Stimulated activated CD4-positive, alpha-beta T cell treated with anti-CD3 and anti-CD28 coated beads, Interleukin-1b, Interleukin-23, amount 100 ng/mL, for 24 hours (primary cell): ENCODE results near the gene EID2.

Experiments
- DNase-seq, 4 experiments: peaks; one replicate each; pipeline ENCODE4 v3.0.0-alpha.2; 2020; ENCODE audit warnings: low read depth in 4 of 4, low spot score in 1 of 4

The EID2 gene, protein sequence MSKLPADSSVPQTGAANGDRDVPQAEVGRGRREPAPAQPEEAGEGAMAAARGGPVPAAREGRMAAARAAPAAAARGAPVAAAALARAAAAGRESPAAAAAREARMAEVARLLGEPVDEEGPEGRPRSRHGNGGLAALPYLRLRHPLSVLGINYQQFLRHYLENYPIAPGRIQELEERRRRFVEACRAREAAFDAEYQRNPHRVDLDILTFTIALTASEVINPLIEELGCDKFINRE

DNA sequence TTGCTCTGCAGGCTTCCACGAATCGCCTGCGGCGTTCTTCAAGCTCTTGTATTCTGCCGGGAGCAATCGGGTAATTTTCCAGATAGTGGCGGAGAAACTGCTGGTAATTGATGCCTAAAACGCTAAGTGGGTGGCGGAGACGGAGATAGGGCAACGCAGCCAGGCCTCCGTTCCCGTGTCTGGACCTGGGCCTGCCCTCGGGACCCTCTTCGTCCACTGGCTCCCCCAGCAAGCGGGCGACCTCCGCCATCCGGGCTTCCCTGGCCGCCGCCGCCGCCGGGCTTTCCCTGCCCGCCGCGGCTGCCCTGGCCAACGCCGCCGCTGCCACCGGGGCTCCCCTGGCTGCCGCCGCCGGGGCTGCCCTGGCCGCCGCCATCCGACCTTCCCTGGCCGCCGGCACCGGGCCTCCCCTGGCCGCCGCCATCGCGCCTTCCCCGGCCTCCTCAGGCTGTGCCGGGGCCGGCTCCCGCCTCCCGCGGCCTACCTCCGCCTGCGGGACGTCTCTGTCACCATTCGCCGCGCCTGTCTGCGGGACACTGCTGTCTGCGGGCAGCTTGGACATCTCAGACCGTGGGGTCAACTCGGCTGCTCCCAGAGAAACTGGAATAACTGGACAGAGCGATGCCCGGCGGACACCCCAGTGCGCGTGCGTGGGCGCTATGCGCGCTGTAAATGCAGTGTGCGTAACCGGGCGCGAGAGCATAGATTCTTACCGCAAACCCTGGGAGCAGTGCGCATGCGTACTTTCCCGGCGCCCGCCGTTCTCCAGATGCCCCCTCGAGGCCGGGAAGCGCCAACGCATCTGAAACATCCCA is at the start of gene EID2:
Gene EID2 (minus strand): TSS at position 644 of the 815 bp plus-strand sequence. CDS start 82 bp downstream, at position 562.
- DNase-seq: peak; percentile 91 to 96 (median 95)

DNA sequence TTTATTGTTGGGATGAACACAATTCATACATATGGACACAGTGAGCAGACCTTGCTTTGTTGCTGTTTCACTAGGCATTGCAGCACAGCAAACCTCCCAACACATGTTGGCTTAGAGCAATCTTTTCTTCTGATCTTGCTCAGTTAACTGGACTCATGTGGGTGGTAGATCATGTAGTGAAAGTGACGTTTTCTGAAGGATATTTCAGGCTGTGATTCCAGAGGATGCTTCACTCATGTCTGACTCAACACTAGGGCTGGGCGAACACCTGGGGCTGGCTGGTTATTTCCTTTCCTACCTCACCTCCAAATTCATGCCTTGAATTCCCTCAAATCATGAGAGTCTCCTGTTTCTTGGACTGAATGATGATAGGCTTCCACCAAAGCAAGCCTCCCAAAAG is 48.1 kb upstream of the EID2 start:
- DNase-seq: no peak

DNA sequence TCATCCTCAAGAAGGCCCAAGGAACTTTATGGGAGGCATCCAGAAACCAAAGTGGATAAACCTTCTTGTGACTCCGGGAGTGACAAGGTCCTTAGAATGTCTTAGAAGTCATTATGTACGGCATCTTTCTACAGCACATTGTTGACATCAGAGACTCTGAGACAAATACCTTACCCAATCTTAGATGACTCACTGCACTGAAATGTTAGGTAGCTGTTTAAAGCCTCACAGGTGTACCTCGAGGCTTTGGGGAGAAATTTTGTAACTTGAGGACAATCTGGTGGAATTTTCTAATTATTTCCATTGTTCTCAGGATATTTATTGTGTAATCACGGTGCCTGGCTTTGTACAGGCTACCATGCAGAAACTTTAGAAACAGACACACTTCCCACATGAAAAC is 47.5 kb upstream of the EID2 start:
- no peak for DNase-seq

DNA sequence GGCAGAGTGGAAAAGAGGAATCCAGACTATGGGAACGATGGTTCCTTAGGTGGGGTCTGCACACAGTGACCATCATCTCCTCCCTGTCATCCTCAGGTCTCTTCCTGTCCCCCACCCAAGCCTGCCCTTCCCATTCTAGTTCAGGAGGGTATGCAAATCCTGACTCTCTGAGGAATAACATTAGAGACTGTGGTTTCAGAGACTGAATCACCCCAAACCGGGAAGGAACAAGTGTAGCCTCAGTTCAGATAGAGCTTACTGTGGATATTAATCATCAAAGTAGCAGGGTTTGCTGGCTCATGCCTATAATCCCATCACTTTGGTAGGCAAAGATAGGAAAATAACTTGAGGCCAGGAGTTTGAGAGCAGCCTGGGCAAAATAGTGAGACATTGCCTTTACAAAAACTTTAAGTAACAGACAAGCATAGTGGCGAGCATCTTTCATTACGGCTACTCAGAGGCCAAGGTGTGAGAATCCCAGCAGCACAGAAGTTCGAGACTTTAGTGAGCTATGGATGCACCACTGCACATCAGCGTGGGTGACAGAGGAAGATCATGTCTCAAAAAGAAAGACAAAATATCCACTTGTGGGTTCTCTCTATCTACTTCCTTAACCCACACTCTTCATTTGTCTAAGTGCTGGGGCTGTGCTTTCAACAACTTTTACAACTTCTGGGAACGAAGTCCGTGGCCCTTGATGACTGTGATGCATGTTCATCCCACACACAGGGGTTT is 43.1 kb upstream of the EID2 start:
- DNase-seq: peak in 1 of 4 experiments; percentile 7

DNA sequence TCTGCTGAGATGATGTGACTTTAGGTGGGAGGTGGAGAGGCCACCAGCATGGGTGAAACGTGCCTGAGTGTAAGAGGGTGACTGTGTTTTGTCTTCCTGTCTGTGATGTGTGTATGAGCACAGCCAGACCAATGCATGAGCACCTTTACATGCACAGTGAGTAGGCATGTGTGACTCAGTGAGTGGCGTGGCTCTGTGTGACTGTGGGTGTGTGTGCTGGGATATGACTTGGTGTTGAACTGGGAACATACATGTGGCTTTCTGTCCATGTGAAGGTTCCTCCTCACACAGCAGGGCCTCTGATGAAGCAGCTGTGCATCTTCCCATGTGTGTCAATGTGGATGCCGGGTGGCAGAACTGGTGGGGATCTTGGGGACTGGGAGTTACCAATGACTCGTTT is 42.5 kb upstream of the EID2 start:
- peak in 1 of 4 experiments; percentile 25 for DNase-seq

DNA sequence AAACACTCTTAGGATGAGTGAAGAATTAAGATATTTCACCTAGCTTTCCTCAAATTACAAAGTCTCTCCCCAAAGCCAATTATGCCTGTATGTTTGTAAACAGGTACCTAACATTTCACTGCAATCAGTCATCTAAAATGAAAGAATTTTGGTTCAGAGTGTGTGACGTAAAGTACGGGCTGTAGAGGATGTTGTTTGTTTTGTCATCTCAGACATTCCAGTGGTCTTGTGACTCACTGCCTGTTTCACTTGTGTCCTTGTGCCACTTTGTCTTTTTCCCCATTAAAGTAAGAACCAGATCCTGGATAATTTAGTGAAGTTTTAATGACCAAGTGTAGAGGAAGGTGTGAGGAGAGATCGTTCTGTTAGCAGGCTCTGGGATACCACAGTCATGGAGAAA is 28.6 kb upstream of the EID2 start:
- no peak for DNase-seq

DNA sequence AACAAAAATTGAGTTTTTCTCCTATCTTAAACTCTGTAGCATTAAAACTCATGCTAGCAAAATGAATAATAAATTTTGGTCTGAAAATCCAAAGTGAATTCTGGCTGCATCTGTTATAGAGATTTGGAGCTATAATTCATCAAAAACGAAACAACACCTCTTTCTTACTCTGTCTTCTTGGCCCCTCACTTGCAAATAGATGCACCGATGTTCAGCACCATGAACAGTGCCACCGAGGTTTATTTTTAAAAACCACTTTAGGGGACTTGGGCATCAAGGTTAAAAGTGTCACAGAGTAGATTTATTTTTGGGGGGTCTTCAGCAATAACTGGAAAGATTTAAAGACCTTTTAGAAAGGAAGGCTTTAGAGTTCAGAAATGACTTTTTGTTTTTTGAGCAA is 26.1 kb upstream of the EID2 start:
- no peak for DNase-seq

DNA sequence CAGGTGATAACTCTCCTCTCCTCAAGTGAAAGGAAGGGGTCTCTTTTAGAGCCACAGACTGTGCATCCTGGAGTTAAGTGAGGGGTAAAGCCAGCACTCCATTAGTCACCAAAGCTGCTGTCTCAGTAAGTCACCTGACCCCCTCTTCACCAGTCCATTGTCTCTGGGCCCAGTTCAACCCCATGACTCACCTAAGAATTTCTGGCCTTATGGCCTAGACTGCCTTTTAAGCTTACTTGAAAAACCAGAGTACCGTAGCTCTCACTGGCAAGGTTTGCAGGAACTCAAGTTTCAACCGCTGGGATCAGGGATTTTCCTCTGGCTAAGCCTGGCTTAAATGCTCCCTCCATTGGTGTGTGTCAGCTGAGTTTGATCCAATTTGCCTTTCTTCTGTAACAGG is 23.4 kb upstream of the EID2 start:
- DNase-seq: no peak

DNA sequence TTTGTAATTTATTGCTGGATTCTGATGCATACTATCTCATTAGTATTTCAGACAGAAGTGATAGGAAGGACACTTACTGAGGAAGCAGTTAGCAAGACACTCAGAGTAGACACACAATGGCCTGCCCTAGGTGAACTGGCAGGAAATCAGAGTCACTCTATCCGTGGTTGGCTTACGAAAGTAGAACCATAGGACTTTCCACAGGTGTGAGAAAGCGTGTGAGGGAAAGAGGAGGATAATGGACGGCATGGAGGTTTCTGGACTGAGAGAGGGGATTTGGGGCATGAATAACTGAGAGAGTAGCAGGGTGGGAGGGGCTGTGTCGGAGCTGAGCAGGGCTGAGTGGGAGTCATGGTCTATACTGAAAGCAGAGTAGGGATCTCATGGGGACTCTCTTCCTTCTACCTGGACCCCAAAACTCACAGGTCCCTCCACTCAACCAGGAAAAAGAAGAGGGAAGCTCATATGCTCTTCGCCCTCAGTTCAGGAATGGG is 18.7 kb upstream of the EID2 start:
- no peak for DNase-seq

DNA sequence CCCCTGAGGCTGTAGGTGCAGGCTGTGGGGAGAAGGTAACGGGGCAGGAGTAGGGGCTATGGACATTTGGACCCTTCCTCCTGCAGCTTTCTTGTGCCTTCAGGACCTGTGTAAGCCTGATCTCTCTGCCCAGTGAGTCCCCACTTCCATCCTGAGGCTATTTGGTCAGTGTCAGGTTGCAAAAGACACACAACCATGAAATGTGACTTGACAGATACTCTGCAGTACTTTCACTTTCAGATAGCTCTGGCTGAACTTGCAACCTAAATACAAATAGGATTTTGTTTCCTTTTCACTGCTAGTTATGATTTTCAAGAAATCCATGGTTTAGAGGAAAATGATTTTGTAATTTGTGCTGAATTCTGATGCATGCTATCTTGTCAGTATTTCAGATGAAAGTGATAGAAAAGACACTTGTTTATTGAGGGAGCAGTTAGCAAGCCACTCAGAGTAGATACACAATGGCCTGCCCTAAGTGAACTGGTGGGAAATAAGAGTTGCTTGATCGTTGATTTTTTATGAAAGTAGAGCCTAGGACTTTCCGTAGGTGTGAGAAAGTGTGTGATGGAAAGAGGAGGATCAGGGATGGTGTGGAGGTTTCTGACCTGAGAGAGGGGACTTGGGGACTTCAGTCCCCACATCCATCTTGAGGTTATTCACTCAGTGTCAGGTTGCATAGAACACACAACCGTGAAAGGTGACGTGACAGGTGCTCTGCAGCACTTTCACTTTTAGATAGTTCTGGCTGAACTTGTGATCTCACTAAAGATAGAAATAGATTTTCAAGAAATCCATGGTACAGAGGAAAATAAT is 18.1 kb upstream of the EID2 start:
- no peak for DNase-seq

DNA sequence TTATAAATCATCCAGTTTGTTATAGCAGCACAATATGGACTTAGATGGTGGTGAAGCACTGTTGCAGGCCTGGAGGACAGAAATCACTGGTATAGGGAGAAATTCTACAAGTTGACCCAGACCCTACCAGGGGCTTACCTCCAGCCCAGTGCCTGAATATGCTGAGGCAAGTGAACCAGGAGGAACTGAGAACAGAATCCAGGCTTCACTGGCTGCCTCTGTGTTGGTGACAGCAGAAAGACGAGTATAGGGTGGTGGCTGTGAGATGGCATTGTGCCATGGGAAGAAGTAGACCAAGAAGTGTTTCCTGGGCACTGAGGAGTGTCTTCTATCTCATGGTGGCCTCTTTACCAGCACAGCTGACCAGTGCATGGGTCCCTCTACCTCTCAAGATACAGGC is 15.9 kb upstream of the EID2 start:
- DNase-seq: no peak

DNA sequence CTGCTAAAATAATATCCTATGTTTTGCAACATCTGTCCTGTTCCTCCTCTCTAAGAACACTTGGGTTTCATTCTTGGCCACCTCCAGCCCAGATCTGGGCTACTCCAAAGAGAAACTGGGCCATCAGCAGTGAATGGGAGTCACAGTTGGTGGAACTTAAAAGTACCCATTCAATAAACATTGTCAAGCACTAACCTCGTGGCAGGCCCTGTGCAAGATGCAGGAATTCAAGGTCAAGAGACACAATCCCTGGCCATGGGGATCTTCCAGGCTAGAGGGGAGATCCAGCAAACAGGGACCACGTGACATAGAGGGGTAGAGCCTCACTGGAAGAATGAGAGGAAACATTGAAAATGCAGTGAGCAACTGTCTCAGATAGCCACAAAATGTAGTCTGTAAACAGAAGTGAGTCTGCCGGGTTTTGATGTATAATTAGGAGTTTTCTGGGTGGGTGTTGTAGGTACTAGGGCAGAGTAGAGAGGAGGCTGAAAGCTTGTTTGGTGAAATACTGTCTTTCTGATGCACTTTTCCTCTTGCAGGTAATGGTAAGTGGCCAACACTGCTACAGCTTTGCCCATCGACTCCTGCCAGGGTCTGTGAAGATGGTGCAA is 14.8 kb upstream of the EID2 start:
- DNase-seq: no peak

DNA sequence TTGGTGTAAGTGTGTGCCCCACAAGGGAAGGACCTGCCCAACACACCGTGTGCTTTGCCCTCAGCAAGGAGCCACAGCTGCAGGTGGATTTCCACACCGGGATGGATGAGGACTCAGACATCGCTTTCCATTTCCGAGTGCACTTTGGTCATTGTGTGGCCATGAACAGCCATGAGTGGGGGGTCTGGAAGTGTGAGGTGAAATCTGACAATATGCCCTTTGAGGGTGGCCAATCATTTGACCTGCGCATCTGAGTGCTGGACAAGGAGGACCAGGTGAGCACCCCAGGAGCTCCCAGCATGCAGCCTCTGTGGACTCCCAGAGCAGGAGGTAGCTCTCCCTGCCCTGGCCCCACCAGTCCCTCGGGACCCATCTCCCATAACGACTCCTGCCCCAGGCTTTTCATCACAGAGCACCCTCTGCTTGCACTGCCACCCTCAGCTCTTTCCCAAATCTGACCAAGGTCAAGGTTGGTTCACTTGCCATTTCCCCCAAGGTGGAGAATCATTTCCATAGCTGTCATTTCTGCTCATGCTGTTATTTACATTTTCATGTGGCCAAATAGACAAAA is 13.2 kb upstream of the EID2 start:
- DNase-seq: no peak

DNA sequence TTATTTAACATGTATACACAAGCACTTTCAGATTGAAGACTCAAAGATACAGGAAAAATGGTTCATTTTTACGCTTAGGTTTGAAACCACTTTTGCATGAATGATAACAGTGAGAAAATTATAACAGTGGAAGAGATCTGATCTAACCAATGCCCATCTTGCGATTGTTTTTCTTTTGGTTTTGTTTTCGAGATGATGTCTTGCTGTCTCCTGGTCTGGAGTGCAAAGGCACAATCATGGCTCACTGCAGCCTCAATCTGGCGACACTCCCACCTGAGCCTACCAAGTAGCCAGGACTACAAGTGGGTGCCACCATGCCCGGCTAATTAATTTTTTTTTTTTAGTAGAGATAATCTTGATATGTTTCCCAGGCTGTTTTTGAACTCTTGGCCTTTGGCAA is 10.2 kb upstream of the EID2 start:
- no peak for DNase-seq

DNA sequence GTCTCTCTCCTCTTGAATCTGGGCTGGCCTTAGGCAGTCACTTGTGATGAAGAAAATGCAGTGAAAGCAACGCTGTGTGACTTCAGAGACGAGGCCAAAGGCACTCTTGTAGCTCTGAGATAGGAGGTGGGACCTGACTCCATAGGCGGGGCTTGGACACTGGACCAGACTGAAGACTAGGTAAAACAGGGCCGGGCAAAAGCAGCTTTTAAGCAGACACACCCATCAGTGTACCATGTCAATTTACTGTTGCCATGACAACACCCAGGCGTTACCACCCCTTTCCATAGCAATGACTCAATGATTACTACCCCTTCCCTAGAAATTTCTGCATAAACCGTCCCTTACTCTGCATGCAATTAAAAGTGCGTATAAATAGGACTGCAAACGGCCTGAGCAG is 6.6 kb upstream of the EID2 start:
- DNase-seq: no peak

DNA sequence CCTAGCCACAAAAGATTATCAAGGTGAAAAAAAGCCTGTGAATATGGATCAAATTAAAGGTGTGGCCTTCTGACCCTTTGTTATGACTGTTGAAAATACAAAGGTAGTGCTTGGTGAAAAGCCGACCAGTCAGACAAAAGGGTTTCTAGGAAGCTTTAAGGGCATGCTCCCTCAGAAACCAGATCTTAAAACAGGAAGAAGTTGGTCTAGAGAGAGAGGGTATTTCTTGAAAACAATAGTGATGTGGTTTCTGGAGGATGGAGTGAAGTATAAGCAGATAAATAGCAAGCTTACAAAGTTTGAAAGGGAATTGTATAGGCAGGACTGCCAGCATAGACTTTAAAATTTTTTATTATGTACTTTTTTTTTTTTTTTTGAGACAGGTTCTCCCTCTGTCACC is 5.0 kb upstream of the EID2 start:
- DNase-seq: no peak

DNA sequence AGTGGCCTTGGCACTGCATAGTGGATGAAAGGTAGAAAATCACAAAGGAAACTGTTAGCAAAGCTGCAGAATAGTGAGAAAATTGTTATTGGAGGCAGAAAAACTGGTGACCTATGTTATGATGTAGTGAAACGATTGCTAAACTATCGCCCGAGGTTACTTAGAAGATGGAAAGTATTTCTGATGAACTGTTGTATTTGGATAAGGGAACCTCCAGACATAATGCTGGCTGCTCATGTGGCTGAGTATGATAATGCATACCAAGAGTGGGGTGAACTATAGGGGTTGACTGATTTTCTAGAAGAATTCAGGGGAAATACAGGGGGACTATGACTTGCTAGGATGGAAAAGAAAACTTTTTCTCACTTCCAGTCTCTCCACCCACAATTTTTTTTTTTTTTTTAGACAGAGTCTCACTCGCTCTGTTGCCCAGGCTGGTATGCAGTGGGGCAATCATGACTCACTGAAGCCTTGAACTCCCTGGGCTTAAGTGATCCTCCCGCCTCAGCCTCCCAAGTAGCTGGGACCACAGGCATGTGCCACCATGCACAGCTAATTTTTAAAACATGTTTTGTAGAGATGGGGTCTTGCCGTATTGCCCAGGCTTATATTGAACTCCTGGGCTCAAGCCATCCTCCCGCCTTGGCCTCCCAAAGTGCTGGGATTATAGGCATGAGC is 4.4 kb upstream of the EID2 start:
- DNase-seq: no peak

DNA sequence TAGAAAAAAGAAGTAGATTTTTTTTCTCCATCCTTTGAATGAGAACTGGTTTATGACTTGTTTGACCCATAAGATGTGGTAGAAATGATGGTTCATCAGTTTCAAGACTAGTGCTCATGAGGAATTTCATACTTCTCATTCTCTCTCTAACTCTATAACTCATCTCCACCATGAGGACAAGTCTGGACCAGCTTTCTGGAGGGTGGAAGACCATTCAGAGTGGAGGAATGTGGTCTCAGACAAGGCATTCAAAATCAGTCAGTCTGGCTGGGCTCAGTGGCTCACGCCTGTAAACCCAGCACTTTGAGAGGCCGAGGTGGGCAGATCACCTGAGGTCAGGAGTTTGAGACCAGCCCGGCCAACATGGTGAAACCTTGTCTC is 3.5 kb upstream of the EID2 start:
- DNase-seq: no peak

DNA sequence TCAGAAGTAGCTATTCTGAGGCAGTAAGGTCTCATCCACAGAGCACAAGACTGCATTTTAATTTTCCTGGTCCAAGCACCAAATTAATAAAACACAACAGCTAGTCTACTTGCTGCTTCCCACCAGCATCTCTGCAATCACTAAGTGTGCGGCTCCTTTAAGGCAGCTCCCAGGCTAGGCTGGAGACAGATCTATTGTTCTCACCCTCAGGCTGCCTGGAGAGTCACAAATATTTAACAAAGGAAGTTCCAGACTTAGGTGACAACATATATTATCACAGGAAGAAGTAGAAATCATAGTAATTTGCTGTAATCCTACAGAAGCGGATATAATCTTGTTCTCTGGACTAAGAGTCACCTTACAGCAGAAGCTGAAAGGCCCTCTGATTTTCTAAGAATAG is 2.2 kb upstream of the EID2 start:
- DNase-seq: no peak

DNA sequence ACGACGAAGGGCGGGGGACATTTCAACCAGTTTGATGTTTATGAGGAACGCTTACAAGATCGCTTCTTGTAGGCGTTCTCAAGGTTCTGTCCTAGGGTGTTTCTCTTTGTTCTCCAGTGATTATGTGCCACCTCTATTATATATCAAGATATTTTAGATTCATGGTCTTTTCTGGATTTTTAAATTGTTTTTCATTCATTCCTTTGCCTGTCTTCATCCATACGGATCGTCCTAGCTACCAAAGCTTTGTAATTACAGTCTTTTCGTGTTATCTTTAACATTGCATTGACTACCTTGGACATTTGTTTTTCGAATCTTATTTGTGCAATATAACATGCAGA is 342 bp upstream of the EID2 start:
- DNase-seq: no peak
